GM19035 (cell line): ENCODE measurements around the gene PGM5.
A peak's percentile ranks its signal among the peaks of the same experiment; 100 is the strongest.

Source experiments
- ATAC-seq: cut with Tn5 transposase; IDR thresholded peaks from one replicate; pipeline ENCODE4 v1.9.1; 2021; ENCODE audit not compliant: unreplicated experiment

The PGM5 gene

GRCh38 chr9:68532131-68532530 lies 175.7 kb downstream of the PGM5 start:
- no peak for ATAC-seq

GRCh38 chr9:68533678-68534077 lies 177.3 kb downstream of the PGM5 start:
- ATAC-seq: no peak

GRCh38 chr9:68536876-68537615 lies 180.6 kb downstream of the PGM5 start:
- ATAC-seq: no peak

GRCh38 chr9:68537616-68537880 lies 181.1 kb downstream of the PGM5 start:
- ATAC-seq: no peak

GRCh38 chr9:68538200-68538599 lies 181.8 kb downstream of the PGM5 start:
- ATAC-seq: no peak

GRCh38 chr9:68540712-68541535 lies 184.5 kb downstream of the PGM5 start, which contains the start of gene TMEM252:
Gene TMEM252 (minus strand): TSS chr9:68540883. CDS start chr9:68540814, 69 bp downstream.
- ATAC-seq: no peak

GRCh38 chr9:68541568-68541967 lies 185.2 kb downstream of the PGM5 start:
- no peak for ATAC-seq

GRCh38 chr9:68545033-68545705 lies 188.8 kb downstream of the PGM5 start:
- ATAC-seq: peak; percentile 48

- peak; percentile 82 for ATAC-seq
Observed at GRCh38 chr9:68546596-68547390, 190.4 kb downstream of the PGM5 start.

GRCh38 chr9:68547417-68547816 lies 191.0 kb downstream of the PGM5 start:
- ATAC-seq: no peak

- ATAC-seq: no peak
Observed at GRCh38 chr9:68548241-68548640, 191.8 kb downstream of the PGM5 start.

GRCh38 chr9:68551191-68551590 lies 194.8 kb downstream of the PGM5 start:
- ATAC-seq: no peak

GRCh38 chr9:68552700-68553476 lies 196.5 kb downstream of the PGM5 start:
- ATAC-seq: no peak

GRCh38 chr9:68555437-68556150 lies 199.2 kb downstream of the PGM5 start:
- no peak for ATAC-seq

GRCh38 chr9:68558545-68558944 lies 202.1 kb downstream of the PGM5 start:
- no peak for ATAC-seq

- no peak for ATAC-seq
Observed at GRCh38 chr9:68560071-68560844, 203.8 kb downstream of the PGM5 start.

- no peak for ATAC-seq
Observed at GRCh38 chr9:68562461-68562860, 206.1 kb downstream of the PGM5 start.

GRCh38 chr9:68567565-68567964 lies 211.2 kb downstream of the PGM5 start:
- ATAC-seq: no peak

GRCh38 chr9:68574150-68574549 lies 217.7 kb downstream of the PGM5 start:
- ATAC-seq: no peak
